ENCODE data around the gene DSC2. TPM values are rescaled to one million over a fixed set of nuclear protein-coding genes. Genes with fewer than 3 reads are reported as not detected.
"Not testable (repeated sequence)": the region's sequence is repeated elsewhere in the genome, so short reads cannot be mapped to it uniquely, and the experiment has no call there.

DSC2 gene
- polyA plus RNA-seq (2013, experiment 1 of 2; ENCODE audit: insufficient read length), result 0.09 TPM
- polyA plus RNA-seq (2013, experiment 2 of 2; ENCODE audit: insufficient read length), result 0.11 TPM

DNA sequence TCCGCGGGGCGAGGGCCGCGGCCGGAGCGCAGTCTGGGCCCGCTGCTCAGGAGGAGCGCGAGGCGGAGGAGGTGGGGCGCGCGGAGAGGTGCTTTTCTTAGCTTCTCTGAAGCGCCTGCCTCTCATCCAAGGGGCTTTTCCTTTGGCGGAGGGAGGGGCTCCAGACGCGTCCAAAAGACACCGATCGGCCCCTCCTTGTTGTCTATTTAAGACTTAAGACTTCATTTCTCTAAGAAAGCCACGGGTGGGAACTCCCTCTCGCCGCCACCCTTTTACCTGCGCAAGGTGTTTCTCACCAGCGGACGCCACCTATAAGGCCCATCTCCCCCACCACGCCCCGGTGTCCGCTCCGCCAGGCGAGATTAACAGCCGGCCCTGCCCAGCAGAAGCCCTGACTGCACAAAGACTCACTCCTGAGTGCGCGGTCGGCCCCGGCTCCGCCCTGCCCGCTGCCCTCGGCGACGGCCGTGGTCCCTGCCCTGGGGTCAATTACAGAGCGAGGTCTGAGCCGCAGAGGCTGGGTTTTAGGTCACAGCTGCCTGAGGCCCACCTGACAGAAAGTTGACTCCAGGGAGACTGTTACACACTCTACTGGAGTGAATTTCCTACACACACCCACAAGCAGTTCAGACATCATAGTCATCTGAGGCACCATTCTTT lies at the start of gene DSC2:
Gene DSC2 (minus strand): TSS at position 397 of the 660 bp plus-strand sequence. CDS start 450 bp downstream, outside the sequence.
- DNase-seq, result no peak

DNA sequence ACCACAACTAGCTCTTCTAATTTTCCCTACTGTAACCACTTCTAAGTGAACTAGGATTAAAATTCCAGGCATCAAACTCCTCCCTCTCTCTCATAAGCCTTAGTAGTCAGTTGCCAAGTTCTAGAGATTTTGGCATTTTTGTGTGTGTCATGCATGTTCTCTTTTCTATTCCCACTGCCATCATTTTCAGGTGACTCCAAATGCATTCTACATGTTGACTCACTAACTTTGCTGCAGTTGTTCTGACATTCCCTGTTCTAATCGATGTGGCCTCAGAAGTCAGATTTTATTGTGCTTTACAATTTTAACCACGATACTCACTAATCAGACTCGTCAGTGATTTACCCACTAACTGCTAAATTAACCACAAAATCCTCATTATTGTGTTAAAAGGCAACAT lies 47.1 kb upstream of the DSC2 start:
- peak; percentile 2 for DNase-seq

DNA sequence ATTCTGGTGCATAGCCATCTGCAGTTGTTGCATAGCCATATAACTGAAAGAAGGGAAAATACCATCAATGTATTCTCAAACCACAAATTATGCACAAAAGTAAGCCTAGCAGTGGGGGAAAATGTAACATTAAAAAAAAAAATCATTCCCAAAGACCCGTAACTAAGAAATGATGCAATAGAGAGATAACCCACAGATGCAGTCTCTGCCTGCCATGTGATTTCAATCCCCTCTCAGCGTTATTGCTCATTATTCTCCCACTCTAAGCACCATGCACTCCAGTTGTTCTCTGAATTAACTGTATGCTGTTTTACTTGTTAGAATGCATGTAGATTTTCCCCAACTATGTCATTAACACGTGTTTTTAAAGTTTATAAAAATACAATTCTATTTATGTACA lies 46.4 kb upstream of the DSC2 start:
- peak; percentile 1 for DNase-seq

DNA sequence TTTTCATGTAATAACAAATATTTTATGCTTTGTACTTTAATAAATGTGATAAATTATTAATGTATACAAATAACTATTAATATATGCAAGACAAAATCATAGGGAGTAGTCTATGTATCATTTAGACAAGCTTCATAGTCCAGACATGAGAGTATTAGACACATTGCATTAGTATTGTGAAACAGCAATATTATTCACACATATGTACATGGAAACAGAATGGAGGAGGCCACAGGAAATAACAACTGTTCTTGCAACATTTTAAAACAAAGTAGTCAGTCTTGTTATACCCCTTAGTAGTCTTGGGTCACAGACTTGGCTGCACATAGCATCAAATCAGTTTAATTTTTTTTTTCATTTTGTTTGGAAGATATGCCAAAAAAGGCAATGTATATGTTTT lies 44.6 kb upstream of the DSC2 start:
- DNase-seq, result no peak

DNA sequence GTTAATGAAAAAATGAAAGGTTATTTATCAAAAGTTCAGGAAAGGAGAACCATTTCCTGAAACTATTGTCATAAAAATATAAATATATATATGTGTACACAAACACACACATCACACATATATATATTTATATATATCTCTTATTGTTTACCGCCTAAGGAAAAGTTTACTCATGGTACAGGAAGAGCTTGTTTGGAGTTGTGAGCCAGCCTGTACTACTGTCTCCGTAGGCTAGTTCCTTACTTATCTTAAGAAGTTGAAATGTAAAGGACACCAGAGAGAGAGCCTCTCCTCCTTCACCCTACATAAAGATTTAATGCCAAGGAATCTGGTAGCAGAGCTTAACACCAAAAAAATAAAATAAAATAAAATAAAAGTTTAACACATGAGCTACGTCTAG lies 40.8 kb upstream of the DSC2 start:
- DNase-seq, result no peak

DNA sequence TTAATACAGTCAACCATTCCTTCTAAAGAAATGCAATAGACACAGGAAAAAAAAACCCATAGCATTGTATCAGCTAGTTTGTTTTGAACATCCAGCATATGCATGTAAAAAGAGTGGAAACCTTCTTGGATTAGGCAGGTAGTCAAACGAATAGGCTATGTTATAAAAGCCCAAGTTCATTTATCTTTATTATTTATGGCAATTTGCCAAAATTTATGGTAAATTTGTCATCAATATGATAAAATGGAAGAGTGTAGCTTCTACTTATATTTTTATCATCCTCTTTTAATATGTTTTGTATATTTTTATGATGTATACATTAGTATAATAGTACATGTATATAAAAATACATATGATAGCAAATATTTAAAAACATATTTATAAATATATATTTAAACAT lies 36.5 kb upstream of the DSC2 start:
- DNase-seq, result no peak

DNA sequence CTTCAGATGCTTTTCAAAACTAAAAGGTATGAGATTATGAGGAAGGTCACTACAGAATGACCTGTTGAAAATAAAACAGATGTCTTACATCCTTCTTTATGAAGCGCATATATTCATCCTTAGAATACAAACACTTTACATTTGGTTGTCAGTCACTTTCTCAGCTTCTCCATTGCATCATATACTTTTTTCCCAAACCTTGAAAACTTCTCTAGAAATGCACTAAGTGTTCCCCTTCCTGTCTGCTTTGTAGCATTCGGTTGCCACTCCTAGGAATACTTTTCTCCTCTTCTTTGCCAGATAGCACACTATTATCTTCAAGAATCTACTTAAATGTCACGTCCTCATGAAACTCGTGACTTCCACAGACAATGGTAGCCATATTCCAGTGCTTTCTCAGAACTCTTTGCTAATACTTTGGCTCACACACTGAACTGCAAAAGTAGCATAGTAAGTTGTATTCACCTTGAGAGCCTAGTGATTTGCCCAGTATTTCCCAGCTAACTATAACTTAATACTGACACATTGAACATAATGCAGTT lies 32.8 kb upstream of the DSC2 start:
- DNase-seq, result no peak

DNA sequence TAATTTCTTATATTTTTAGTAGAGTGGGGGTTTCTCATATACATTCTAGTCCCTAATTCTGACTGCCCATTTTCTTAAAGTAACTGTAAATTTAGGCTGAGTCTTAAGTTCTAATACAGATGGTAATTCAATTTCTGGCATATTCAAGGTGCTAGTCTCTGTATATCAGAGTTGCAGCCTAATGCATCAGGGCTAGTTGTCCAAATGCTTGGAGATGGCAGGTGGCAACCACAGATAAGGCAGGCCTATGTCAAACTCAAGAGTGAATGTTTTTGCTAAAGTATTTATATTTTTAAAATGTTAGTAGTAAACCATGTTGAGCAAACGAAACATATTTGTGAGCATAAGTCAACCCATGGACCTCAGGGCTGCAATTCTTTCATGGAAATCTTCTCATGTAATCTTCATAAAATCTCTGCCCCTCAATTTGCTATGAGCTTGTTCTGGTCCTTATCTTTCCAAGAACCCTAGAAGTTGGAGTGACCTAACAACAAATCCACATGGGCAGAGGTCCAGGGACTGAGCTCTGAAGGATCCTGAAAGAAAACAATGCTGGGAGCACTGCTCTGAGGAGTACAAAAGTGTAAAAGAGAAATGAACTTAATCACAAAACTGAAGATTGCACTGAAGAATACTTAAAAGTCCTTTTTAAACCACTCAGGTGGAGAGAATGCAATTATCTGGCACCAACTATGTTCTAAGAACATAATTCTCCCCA lies 27.3 kb upstream of the DSC2 start:
- no peak for DNase-seq

DNA sequence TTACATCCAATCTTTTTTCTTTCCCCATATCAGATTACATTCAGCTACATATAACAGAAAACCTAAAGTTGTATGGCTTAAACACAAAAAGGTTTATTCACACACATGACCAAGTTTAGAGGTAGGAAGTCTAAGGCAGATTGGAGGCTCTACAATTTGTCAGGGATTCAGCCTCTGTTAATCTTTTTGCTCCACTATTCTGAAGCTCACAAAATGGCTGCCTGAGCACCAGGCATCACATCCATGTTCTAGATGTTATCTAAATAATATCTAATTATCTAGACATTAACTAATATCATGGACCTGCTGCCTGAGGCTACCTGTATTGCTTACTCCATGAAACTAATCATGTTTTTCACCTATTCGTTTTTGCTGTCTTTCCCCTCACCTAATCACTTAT lies 23.7 kb upstream of the DSC2 start:
- DNase-seq, result no peak

DNA sequence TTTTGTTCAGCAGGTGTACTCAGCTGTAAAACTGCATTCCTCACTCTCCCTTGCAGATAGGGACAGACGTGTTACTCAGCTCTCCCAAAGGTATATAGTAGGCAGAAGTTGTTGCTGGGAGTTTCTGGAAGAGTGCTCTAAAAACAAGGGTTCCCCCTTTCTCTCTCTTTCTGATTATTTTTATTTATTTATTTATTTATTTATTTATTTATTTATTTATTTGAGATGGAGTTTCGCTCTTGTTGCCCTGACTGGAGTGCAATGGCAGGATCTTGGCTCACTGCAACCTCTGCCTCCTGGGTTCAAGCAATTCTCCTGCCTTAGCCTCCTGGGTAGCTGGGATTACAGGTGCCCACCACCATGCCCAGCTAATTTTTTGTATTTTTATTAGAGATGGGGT lies 20.9 kb upstream of the DSC2 start:
- DNase-seq, result not testable (repeated sequence)

DNA sequence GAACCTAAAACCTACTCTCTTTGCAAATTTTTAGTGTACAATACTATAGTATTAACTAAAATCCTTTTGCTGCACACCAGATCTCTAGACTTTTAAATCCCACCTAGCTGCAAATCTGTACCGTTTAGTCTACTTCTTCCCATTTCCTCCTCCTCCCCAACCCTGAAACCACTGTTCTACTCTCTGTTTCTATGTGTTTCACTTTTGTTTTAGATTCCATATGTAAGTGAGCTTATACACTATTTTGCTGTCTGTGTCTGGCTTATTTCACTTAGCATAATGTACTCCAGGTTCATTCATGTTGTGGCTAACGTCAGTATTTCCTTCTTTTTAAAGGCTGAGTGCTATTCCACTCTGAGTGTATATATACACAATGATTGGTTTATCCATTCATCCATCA lies 18.4 kb upstream of the DSC2 start:
- no peak for DNase-seq

DNA sequence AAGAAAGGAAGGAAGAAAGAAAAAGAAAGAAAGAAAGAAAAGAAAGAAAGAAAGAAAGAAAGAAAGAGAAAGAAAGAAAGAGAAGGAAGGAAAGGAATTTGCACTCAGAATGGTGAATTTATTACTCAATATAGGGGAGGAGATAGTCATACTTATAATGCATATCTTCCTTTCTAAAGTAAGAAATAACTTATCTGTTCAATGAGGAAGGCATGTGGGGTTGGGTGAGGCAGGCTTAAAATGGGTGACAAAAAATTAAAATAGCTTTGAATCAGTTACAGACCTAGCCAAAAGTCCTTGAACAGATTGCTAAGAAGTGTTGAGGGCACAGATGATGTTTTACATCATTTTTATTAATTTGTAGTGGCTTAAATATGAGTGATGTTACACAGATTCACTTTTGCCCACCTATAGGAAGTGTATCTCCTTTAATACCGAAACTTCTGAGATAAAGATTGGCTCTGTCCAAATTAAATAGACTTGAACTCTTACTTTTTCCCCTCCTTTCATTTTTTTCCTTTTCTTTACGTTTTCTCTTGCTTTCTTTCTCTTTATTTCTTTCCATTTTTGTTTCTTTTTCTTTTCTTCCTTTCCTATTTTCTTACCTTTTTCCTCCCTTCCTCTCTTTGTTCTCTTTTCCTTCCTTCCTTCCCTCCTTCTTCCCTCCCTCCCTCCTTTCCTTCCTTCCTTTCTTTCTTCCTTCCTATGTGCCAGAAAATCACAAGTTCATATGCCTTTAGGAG lies 14.8 kb upstream of the DSC2 start:
- no peak for DNase-seq

DNA sequence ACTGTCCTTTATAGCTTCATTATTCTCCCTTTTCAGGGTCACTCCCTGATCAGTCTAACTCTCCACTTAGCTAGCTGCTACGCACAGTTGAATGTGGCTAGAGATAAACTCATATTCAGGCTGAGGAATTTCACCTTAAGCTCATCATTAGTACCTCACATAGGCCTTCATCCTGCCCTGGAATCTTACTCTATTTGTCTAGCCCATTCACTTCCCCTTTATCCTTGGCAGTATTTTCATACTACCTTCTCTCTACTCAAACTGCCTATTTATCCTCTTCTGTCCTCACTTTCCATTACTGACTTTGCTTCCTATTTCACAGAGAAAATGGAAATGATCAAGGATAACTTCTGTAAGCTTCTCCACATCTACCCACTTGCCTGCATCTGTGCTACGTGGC lies 10.6 kb upstream of the DSC2 start:
- DNase-seq, result no peak

DNA sequence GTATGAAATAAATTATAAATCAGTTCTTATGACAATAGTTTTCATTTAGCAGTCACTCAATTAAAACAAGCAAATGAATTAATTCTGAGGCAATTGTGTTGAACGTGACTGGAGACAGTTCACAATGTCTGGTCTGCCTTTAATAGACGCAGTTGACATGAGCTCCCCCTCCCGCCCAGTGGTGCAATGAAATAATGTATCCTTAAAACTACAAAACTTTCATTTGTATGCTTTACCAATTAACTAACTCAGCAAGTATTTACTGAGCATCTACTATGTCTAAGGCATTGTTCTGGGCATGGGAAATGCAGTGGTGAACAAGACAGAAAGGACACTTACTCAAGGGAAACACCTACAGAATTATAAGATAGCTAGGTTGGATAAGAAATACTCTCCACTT lies 3.5 kb upstream of the DSC2 start:
- DNase-seq, result no peak

DNA sequence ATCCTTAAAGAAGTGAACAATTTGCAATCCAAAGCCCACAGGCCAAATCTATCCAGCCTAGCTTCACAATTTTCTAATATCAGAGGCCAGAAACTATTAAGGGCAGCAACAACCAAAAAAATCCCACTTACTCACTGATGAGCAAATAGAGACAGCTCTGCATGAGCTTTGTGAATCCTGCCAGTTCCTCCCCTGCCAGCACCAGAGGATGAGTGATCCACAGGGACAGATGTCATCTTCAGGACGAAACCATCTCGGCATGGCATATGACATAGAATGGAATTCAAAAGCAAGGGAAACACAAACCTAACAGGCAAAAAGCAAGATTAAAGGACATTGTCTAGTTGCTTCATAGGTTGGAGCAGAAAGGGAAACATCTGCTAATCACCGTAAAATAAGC lies 2.2 kb upstream of the DSC2 start:
- no peak for DNase-seq

DNA sequence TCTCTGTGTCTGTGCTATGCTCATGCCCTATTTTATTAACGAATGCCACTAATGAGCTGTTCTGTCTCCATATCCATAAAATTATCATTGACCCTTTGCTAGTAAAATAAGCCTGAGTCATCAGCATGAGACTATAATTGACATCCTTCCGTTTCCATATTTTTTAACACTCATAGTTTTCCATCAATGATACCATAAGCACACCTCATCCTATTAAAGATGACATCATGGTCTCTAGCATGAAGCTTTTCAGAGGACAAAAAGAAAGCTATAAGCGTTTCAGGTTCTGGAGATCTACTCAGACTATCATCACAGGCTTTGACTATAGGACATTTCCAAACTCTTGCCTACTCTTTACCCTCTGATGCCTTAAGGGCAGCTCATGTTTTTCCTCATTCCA lies 1.2 kb upstream of the DSC2 start:
- DNase-seq, result no peak

DNA sequence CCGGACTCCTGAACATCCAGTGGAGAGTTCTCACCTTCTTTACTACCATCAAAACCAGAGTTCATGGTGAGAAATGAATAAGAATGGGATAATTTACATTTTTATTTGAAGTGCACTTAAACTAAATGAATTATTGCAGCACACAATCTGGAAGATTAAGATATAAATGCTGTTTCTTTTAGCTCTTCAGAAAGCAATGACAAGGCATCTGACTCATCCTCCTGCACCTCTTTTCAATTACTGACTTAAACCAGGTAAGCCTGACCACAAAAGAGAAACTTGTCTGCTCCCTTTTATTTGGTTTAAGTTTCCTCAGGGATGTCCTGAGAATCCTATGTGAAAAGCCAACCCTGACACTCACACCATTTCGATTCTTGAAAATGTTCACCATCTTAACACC lies 720 bp upstream of the DSC2 start:
- DNase-seq, result no peak

DNA sequence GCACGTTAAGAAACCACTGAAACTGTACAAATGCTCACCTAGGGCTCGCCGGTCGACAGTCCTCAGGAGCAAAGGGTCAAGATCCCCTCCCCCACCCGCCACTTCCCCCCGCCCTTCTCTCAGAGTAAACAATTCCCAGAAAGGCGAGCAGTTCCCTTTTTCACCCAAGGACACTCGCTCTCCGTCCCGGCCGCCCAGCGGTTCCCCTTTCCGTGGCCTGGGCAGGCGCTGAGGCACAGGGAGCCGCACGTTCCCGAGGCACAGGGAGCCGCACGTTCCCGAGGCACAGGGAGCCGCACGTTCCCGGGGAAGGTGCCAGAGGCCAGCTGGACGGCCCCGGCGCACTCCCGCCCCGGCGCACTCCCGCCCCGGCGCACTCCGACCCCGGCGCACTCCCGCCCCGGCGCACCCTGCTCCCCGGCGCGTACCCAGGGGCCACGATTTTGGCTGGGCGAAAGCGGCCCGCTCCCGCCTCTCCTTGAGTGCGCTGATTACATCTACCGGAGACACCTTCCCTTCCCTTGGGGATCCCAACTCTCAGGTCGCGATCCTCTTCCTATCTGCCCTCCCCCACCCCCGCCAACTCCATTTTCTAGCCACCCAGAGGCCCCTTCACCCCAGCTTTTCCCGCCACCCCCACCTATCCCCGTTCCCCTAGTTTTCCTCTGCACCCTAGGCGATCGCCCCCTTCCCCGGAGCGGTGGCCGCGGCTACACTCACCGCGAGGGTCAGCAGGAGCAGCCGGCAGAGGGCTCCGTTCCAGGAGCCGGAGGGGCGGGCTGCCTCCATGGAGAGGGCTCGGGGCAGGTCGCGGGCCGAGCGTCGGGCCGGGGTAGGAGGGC lies 817 bp downstream of the DSC2 start:
- DNase-seq, result no peak

DNA sequence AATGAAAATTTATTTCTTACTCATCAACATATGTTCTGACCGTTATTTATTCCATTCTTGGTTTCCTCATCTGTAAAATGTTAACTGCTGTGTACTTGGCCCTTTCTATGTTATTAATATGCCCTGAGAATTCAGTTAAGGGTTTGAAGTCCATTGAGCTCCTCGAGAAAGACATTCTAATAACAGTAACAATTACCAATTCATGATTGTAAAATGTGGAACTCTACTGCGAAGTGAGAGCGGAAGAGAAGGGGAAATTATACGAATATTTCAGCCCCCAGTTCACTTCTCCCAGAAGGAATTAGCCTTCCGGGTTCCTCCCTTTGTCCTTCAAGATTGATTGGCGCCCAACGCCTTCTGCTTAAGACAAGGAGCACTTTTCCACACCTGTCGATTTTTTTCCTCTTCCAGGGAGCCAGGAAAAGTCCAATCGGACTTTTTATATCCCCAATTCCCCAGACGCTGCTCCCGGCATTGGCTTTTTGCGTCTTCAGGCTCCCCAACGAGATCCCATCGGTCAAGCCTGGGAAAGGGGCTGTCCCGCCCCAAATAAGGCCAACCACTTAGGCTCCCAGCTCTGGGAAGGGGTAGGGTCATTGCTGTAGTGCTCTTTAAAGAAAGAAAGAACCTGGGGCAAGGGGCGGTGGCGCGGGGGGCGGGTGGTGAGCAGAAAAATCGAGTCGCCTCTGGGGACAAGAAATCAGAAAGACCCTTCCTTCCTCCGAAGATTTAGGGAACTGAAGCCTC lies 1.6 kb downstream of the DSC2 start:
- no peak for DNase-seq

DNA sequence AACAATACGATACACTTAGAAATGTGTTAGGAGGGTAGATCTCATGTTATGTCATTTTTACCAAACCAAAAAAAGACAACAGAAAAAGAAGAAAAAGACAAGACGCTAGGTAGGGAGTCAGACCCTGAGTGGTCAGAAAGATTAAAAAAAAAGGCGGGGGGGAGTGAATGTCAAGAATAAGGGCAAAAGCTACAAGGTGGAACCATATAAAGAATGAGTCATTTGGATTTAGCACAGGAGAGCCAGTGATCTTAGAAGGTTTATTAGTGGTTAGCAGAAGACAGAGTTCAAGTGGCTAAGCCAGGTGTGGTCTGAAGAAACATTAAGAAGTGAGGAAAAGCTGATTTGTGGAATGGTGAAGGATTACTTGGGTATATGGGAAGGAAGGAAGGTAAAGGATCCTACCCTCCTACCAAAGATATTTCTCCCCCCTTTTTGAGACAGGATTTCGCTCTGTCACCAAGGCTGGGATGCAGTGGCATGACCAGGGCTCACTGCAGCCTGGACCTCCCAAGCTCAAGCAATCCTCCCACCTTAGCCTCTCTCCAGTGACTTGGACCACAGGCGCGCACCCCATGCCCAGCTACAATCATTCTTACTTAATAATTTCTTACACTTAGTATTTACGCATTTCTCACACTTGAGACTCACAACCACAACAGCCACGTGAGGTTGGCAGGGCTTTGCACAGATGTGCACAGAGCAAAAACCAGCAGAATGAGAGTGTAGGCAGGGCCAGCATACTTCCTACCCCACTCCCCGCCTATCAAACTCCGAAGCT lies 2.6 kb downstream of the DSC2 start:
- DNase-seq, result no peak

DNA sequence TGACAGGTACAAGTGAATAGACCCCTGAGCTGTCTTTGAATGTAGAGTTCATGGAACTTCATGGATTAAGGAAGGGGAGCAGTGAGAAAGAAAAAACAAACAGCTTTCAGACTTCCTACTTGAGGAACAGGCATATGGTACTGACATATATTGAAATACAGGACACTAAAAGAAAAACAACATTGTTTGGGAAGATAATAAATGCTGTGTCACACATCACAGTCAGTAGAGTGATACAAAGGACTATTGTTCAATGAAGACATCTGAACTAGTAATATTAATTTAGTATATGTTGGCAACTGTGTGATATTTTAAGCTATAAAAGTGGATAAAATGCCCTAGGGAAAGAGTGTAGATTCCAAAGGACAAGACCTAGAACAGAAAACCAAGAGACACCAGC lies 3.3 kb downstream of the DSC2 start:
- DNase-seq, result no peak
